ENCODE data around the gene CHSY1. TPM values are rescaled to one million over a fixed set of nuclear protein-coding genes. Genes with fewer than 3 reads are reported as not detected.

Gene CHSY1
- total RNA-seq, 2 experiments from 2014 or later = 5.0 to 14.3 TPM

GRCh38 chr15:101191242-101191641 is 60.6 kb downstream of the CHSY1 start:
- Histone ChIP-seq H3K79me2 (ENCODE audit: insufficient read depth, low read depth, low read length) (no peaks in the 10 kb centered on the region), H2AFZ (ENCODE audit: low read length) (no peak overlapping the region), H3K9me2 (ENCODE audit: insufficient read depth, low read length) (no peaks in the 10 kb centered on the region), H4K20me1 (ENCODE audit: insufficient read depth, low read length) (no peaks in the 10 kb centered on the region; the same call in 1 of the 2 replicates), H3K36me3 (ENCODE audit: insufficient read depth, low read length) (no peaks in the 10 kb centered on the region), H3K9me3 (ENCODE audit: low read length) (no peaks in the 10 kb centered on the region), H3K4me1 (ENCODE audit: insufficient read depth, low read length, poor library complexity, severe bottlenecking) (no peaks in the 10 kb centered on the region), H3K4me2 (ENCODE audit: low read length) (no peak overlapping the region), H3K27ac (ENCODE audit: low read depth, low read length, poor library complexity, severe bottlenecking) (no peak overlapping the region), H3K4me3 (ENCODE audit: low read depth, low read length, poor library complexity, severe bottlenecking) (no peak overlapping the region)
- BruUV-seq (replicated peaks) = no TSS peak
- POLR2A ChIA-PET = interaction anchor here (0.7 kb wide), 1 partner anchor 19 kb away, joined by 3 read pairs; no protein-coding TSS in a partner anchor
- intact Hi-C loops (cut with micrococcal nuclease; ENCODE audit: unreplicated experiment) = no loop called here
- CTCF ChIA-PET (ENCODE audit: unreplicated experiment) = no interaction called here
- DNase-seq (ENCODE audit: low spot score) = no peak
- TF ChIP-seq CTCF (conservative IDR thresholded peaks at IDR 0.05; ENCODE audit: low read length) (no peak), EZH2phosphoT487 (IDR thresholded peaks at IDR 0.05; ENCODE audit: borderline replicate concordance, low read depth, low read length) (no peak)

- Histone ChIP-seq H3K4me2 (ENCODE audit: low read length) (no peak overlapping the region), H3K4me1 (ENCODE audit: insufficient read depth, low read length, poor library complexity, severe bottlenecking) (no peaks in the 10 kb centered on the region), H3K9me3 (ENCODE audit: low read length) (no peaks in the 10 kb centered on the region), H2AFZ (ENCODE audit: low read length) (no peak overlapping the region), H3K4me3 (ENCODE audit: low read depth, low read length, poor library complexity, severe bottlenecking) (no peak overlapping the region), H3K36me3 (ENCODE audit: insufficient read depth, low read length) (no peaks in the 10 kb centered on the region), H3K27ac (ENCODE audit: low read depth, low read length, poor library complexity, severe bottlenecking) (no peak overlapping the region), H4K20me1 (ENCODE audit: insufficient read depth, low read length) (no peaks in the 10 kb centered on the region; the same call in 1 of the 2 replicates), H3K9me2 (ENCODE audit: insufficient read depth, low read length) (no peaks in the 10 kb centered on the region), H3K79me2 (ENCODE audit: insufficient read depth, low read depth, low read length) (no peaks in the 10 kb centered on the region)
- DNase-seq (ENCODE audit: low spot score) = no peak
- intact Hi-C loops (cut with micrococcal nuclease; ENCODE audit: unreplicated experiment) = no loop called here
- TF ChIP-seq CTCF (conservative IDR thresholded peaks at IDR 0.05; ENCODE audit: low read length) (no peak), EZH2phosphoT487 (IDR thresholded peaks at IDR 0.05; ENCODE audit: borderline replicate concordance, low read depth, low read length) (no peak)
- BruUV-seq (replicated peaks) = no TSS peak
- ChIA-PET POLR2A (interaction anchor here (0.5 kb wide), 1 partner anchor 12 kb away, joined by 3 read pairs; no protein-coding TSS in a partner anchor), CTCF (ENCODE audit: unreplicated experiment) (no interaction called here)
These were observed 61.7 kb downstream of the CHSY1 start for GRCh38 chr15:101190092-101190595.

- Histone ChIP-seq H3K4me2 (ENCODE audit: low read length) (no peak overlapping the region), H3K36me3 (ENCODE audit: insufficient read depth, low read length) (no peaks in the 10 kb centered on the region), H3K4me1 (ENCODE audit: insufficient read depth, low read length, poor library complexity, severe bottlenecking) (no peaks in the 10 kb centered on the region), H3K27ac (ENCODE audit: low read depth, low read length, poor library complexity, severe bottlenecking) (no peak overlapping the region), H2AFZ (ENCODE audit: low read length) (no peak overlapping the region), H3K9me2 (ENCODE audit: insufficient read depth, low read length) (no peaks in the 10 kb centered on the region), H3K4me3 (ENCODE audit: low read depth, low read length, poor library complexity, severe bottlenecking) (no peak overlapping the region), H4K20me1 (ENCODE audit: insufficient read depth, low read length) (no peaks in the 10 kb centered on the region; the same call in 1 of the 2 replicates), H3K79me2 (ENCODE audit: insufficient read depth, low read depth, low read length) (no peaks in the 10 kb centered on the region), H3K9me3 (ENCODE audit: low read length) (no peaks in the 10 kb centered on the region)
- no TSS peak for BruUV-seq (replicated peaks)
- no peak for TF ChIP-seq EZH2phosphoT487 (IDR thresholded peaks at IDR 0.05; ENCODE audit: borderline replicate concordance, low read depth, low read length)
- no peak for TF ChIP-seq CTCF (conservative IDR thresholded peaks at IDR 0.05; ENCODE audit: low read length)
- intact Hi-C loops (cut with micrococcal nuclease; ENCODE audit: unreplicated experiment) = no loop called here
- DNase-seq (ENCODE audit: low spot score) = no peak
- ChIA-PET CTCF (ENCODE audit: unreplicated experiment) (no interaction called here), POLR2A (interaction anchor here (0.5 to 0.7 kb wide), 4 partner anchors 11 to 484 kb away, joined by 3 to 4 read pairs (median 3); no protein-coding TSS in a partner anchor)
These were observed 62.3 kb downstream of the CHSY1 start for GRCh38 chr15:101189409-101190091.
